SK-N-SH treated with all-trans-retinoic acid at 6 μM for 48 hours (cell line): ENCODE results near the gene BOD1L1.

ENCODE experiments used
- ISL1 ChIP-seq: fragments of 250-450 bp; sonication (Bioruptor Pico); IDR thresholded peaks from 2 replicates; pipeline ENCODE4 v2.1.2; 2022; ENCODE audit warnings: mild to moderate bottlenecking, moderate library complexity
- SNAI2 ChIP-seq: fragments of 250-450 bp; sonication (Bioruptor Pico); IDR thresholded peaks from 2 replicates; pipeline ENCODE4 v1.5.0; 2020; ENCODE audit warnings: mild to moderate bottlenecking, moderate library complexity
- ZFP30 ChIP-seq: fragments of 450-650 bp; formaldehyde crosslinking; IDR thresholded peaks from 2 replicates; pipeline ENCODE4 v1.5.0; 2022; ENCODE audit warnings: mild to moderate bottlenecking, moderate library complexity
- ZNF565 ChIP-seq: fragments of 450-650 bp; formaldehyde crosslinking; conservative IDR thresholded peaks from 2 replicates; pipeline ENCODE4 v1.5.0; 2020; ENCODE audit warnings: low read depth, mild to moderate bottlenecking, moderate library complexity
- ZNF8 ChIP-seq: fragments of 450-650 bp; formaldehyde crosslinking; IDR thresholded peaks from 2 replicates; pipeline ENCODE4 v1.5.0; 2020; ENCODE audit warnings: mild to moderate bottlenecking, moderate library complexity
- TF ChIP-seq, protein P1 (sequence below): fragments of 250-450 bp; sonication (Bioruptor Pico); IDR thresholded peaks from 2 replicates; pipeline ENCODE4 v1.8.0; 2020; ENCODE audit warnings: mild to moderate bottlenecking, moderate library complexity, borderline replicate concordance

- TF ChIP-seq, protein P1, sequence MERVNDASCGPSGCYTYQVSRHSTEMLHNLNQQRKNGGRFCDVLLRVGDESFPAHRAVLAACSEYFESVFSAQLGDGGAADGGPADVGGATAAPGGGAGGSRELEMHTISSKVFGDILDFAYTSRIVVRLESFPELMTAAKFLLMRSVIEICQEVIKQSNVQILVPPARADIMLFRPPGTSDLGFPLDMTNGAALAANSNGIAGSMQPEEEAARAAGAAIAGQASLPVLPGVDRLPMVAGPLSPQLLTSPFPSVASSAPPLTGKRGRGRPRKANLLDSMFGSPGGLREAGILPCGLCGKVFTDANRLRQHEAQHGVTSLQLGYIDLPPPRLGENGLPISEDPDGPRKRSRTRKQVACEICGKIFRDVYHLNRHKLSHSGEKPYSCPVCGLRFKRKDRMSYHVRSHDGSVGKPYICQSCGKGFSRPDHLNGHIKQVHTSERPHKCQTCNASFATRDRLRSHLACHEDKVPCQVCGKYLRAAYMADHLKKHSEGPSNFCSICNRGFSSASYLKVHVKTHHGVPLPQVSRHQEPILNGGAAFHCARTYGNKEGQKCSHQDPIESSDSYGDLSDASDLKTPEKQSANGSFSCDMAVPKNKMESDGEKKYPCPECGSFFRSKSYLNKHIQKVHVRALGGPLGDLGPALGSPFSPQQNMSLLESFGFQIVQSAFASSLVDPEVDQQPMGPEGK (CRISPR knock-in tag) = no peak
- TF ChIP-seq ISL1 (CRISPR knock-in tag) = no peak
- TF ChIP-seq ZFP30 (CRISPR knock-in tag) = no peak
- no peak for TF ChIP-seq ZNF8 (CRISPR knock-in tag)
- TF ChIP-seq ZNF565 (CRISPR knock-in tag) = no peak
- TF ChIP-seq SNAI2 = no peak
Measured at GRCh38 chr4:13535708-13536361, 91.7 kb downstream of the BOD1L1 start.
